Embryonic facial prominence (tissue), 1 donor: ENCODE results near the gene CYP4F3.
"Not testable (repeated sequence)": the region's sequence is repeated elsewhere in the genome, so short reads cannot be mapped to it uniquely, and the experiment has no call there.

Source experiments
- DNase-seq: peaks from one replicate; pipeline ENCODE4 v3.0.0-alpha.2; 2016; ENCODE audit errors: extremely low spot score

CYP4F3 gene, protein sequence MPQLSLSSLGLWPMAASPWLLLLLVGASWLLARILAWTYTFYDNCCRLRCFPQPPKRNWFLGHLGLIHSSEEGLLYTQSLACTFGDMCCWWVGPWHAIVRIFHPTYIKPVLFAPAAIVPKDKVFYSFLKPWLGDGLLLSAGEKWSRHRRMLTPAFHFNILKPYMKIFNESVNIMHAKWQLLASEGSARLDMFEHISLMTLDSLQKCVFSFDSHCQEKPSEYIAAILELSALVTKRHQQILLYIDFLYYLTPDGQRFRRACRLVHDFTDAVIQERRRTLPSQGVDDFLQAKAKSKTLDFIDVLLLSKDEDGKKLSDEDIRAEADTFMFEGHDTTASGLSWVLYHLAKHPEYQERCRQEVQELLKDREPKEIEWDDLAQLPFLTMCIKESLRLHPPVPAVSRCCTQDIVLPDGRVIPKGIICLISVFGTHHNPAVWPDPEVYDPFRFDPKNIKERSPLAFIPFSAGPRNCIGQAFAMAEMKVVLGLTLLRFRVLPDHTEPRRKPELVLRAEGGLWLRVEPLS

GRCh38 chr19:15640294-15640903 lies at the start of gene CYP4F3:
CYP4F3 (plus strand) TSS chr19:15640897; CDS start chr19:15641416, 519 bp downstream.
- DNase-seq, result no peak

GRCh38 chr19:15591796-15592195 lies 48.9 kb upstream of the CYP4F3 start:
- no peak for DNase-seq

GRCh38 chr19:15592506-15592905 lies 48.2 kb upstream of the CYP4F3 start:
- DNase-seq, result not testable (repeated sequence)

GRCh38 chr19:15593766-15594165 lies 46.9 kb upstream of the CYP4F3 start:
- not testable (repeated sequence) for DNase-seq

- DNase-seq, result no peak
These were observed 45.6 kb upstream of the CYP4F3 start for GRCh38 chr19:15595069-15595468.

DNA sequence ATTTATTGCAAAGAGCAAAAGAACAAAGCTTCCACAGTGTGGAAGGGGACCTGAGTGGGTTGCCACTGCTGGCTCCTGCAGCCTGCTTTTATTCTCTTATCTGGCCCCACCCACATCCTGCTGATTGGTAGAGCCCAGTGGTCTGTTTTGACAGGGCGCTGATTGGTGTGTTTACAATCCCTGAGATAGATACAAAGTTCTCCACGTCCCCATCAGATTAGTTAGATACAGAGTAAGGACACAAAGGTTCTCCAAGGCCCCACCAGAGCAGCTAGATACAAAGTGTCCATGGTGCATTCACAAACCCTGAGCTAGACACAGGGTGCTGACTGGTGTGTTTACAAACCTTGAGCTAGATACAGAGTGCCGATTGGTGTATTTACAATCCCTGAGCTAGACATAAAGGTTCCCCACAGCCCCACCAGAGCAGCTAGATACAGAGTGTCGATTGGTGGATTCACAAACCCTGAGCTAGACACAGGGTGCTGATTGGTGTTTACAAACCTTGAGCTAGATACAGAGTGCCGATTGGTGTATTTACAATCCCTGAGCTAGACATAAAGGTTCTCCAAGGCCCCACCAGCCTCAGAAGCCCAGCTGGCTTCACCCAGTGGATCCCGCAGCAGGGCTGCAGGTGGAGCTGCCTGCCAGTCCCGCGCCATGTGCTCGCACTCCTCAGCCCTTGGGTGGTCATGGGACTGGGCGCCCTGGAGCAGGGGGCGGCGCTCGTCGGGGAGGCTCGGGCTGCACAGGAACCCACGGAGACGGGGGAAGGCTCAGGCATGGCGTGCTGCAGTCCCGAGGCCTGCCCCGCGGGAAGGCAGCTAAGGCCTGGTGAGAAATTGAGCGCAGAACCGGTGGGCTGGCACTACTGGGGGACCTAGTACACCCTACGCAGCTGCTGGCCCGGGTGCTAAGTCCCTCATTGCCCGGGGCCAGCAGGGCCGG lies 32.4 kb upstream of the CYP4F3 start:
- DNase-seq, result not testable (repeated sequence)

DNA sequence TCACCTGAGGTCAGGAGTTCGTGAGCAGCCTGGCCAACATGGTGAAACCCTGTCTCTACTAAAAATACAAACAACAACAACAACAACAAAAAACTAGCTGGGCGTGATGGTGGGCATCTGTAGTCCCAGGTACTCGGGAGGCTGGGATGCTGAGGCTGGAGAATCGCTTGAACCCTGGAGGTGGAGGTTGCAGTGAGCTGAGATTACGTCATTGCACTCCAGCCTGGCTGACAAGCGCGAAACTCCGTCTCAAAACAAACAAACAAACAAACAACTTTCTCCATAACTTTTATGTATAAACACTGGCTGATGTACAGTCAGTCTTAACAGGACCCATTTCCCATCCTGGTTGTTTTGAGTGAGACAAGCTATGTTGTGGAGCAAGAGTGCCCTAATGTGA lies 31.4 kb upstream of the CYP4F3 start:
- no peak for DNase-seq

- DNase-seq, result no peak
These were observed 28.4 kb upstream of the CYP4F3 start for GRCh38 chr19:15612342-15612741.

GRCh38 chr19:15613338-15613737 lies 27.4 kb upstream of the CYP4F3 start:
- DNase-seq, result no peak

GRCh38 chr19:15614507-15615379 lies 26.0 kb upstream of the CYP4F3 start, which contains the start of gene CYP4F8:
CYP4F8 (plus strand) TSS chr19:15615218; CDS start chr19:15615617, 399 bp downstream.
- DNase-seq, result no peak

DNA sequence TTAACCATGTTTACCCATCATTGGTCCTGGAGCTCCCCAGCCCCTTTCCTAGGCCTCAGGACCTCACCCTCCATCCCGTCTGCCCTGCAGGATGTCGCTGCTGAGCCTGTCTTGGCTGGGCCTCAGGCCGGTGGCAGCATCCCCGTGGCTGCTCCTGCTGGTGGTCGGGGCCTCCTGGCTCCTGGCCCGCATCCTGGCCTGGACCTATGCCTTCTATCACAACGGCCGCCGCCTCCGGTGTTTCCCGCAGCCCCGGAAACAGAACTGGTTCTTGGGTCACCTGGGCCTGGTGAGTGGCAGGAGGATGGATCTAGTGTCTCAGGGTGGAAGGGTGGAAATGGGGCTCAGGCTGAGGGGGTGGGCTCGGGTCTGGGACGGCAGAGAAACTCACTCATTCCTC lies 25.2 kb upstream of the CYP4F3 start:
- DNase-seq, result no peak

GRCh38 chr19:15616183-15616582 lies 24.5 kb upstream of the CYP4F3 start:
- no peak for DNase-seq

- no peak for DNase-seq
These were observed 23.9 kb upstream of the CYP4F3 start for GRCh38 chr19:15616627-15617270.

DNA sequence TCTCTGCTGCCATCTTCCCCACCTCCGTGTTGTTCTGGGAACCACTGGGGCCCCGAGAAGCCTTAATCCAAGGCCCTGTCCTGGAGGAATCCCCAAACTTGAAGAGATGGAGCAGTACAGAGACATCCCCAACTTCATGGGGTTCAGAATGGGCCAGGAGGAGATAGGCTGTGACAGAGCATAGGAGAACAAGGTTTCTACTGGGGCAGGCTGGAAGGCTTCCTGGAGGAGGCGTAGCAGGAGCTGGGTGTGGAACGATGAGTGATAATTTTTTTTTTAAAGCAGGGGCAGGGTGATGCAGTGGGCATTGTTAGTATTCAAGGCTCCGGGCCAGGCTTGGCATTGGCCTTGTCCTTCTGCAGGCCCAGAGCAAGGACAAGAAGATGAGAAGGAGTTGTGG lies 22.4 kb upstream of the CYP4F3 start:
- DNase-seq, result no peak

- no peak for DNase-seq
These were observed 18.9 kb upstream of the CYP4F3 start for GRCh38 chr19:15621801-15622200.

GRCh38 chr19:15622991-15623390 lies 17.7 kb upstream of the CYP4F3 start:
- DNase-seq, result no peak

- no peak for DNase-seq
These were observed 16.9 kb upstream of the CYP4F3 start for GRCh38 chr19:15623711-15624318.

- no peak for DNase-seq
These were observed 12.3 kb upstream of the CYP4F3 start for GRCh38 chr19:15628236-15629002.
